AG09309 (cell line): ENCODE data around the gene SOX13.

Source experiments
- DNase-seq: peaks from one replicate; pipeline ENCODE4 v3.0.0-alpha.2; 2010; ENCODE audit warnings: low read depth
- H3K4me3 ChIP-seq: 2 replicates; pipeline ENCODE4 v1.5.1; 2011; ENCODE audit warnings: mild to moderate bottlenecking, low read depth, low read length, moderate library complexity; ENCODE audit not compliant: control insufficient read depth
- TF ChIP-seq, protein P1 (sequence below): IDR thresholded peaks from 2 replicates; pipeline ENCODE4 v1.5.1; 2011; ENCODE audit warnings: mild to moderate bottlenecking, low read depth, low read length, inconsistent platforms; ENCODE audit not compliant: insufficient read depth, control insufficient read depth; ENCODE audit errors: missing control alignments

The SOX13 gene

DNA sequence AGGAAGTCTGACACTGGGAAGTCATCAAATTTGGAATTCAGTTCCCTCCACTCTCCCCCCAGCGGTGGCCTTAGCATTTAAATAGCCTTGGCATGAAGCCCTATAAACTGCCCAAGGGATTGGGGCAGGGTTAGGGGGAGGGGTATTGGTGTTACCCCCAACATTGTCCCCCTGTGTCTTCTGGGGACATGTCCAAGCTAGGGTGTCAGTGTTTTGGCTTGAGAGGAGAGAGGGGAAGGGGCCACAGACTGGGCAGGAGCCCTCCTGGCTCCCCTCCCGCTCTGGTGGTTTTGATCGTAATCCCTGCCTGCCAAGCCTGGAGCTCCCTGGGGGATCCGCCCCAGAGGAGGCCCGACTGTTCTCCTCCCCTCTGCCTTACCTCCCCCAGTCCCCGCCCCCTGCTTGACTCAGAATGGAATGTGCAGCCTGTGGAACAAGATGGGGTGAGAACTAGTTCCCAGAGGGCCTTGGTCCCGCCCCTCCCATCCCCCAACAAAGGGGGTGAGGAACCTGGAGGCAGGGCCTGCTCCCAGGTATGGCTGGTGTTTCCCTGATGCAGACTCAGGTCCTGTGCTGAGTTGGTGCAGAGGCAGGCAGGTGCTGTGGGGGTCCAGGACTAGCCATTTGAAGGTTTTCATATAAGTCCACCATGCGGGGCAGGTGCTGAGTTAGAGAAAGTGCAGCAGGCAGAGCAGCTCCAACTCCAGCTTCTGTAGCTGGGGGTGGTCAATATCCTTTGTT lies 7.4 kb downstream of the SOX13 start:
- no peak for DNase-seq
- H3K4me3 ChIP-seq, result no peak overlapping the region
- TF ChIP-seq, protein P1, sequence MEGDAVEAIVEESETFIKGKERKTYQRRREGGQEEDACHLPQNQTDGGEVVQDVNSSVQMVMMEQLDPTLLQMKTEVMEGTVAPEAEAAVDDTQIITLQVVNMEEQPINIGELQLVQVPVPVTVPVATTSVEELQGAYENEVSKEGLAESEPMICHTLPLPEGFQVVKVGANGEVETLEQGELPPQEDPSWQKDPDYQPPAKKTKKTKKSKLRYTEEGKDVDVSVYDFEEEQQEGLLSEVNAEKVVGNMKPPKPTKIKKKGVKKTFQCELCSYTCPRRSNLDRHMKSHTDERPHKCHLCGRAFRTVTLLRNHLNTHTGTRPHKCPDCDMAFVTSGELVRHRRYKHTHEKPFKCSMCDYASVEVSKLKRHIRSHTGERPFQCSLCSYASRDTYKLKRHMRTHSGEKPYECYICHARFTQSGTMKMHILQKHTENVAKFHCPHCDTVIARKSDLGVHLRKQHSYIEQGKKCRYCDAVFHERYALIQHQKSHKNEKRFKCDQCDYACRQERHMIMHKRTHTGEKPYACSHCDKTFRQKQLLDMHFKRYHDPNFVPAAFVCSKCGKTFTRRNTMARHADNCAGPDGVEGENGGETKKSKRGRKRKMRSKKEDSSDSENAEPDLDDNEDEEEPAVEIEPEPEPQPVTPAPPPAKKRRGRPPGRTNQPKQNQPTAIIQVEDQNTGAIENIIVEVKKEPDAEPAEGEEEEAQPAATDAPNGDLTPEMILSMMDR, result no peak

DNA sequence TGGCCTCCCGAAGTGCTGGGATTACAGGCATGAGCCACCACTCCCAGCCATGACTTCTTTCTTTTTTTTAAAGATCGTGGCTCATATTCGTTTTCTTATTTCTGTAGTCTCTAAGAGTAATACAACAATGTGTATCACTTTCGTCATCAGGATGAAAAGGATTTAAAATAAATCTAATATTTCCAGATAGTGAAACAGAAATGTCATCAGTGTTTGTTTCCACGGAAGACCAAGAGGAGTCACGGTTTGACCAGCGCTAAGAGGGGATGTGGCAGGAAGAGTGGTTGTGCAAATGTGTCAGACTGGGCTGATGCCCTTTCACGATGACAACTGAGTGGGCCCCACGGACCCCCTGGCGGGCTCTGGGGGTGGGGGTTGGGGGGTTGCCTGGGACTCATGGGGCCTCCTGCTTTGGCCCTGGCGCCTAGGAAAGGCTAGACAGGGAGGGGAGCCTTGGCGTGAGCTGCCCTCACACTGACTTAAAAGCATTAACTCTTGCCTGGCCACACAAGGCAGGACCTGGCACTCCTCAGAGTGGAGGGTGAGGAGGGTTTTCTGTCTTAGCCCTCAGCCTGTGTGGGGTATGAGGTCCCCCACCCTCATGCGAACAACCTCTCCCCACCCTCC lies 8.4 kb downstream of the SOX13 start:
- no peak overlapping the region for H3K4me3 ChIP-seq
- TF ChIP-seq, protein P1, result no peak
- DNase-seq, result no peak

DNA sequence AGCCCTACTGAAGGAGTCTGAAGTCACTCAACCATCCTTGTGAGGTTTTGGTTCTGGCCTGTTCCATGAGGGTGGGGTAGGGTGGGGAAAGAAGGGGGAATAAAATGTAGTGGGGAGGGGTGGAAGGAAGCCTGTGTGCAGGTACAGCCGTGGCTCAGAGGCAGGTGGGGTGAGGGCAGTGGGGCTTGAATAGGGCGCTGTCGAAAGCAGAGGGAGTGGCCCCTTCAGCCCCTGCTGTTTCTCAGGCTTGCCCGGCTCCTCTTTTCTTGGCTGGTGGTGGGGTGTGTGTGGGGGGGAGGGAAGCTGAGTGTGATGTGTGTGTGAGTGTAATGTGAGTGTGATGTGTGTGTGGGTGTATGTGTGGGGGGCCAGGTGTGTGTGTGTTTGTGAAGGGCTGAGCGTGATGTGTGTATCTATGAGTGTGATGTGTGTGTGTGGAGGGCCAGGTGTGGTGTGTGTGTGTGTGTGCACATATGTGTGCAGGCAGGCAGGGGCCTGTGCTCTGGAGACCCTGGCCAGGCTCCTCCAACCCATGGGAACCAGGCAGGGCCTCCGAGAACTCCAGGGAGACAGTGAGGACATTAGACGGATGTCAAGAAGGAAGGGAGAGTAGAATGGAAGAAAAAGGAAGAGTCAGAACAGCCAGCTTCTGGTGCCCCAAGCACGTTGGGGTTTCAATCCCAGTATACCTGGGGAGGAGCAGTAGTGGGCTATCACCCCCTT lies 9.0 kb downstream of the SOX13 start:
- TF ChIP-seq, protein P1, result no peak
- DNase-seq, result no peak

DNA sequence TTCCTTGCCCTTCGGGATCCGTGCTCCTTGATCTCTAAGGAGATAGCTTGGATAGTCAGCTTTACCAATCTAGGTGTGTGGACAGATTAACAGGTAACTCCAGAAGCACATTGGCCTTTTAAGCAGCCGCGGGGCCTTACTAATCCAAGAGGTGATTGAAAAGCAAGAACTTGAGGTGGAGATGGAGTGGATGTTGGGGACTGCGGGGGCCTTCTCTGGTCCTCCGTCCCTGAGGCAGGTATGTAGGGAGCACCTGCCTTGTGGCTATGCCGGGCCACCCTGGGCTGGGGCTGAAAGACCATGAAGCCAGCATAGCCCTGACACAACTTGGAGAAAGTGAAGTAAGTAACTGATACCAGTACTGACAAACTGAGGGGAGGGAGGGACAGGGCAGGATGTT lies 10.6 kb downstream of the SOX13 start:
- TF ChIP-seq, protein P1, result no peak
- no peak overlapping the region for H3K4me3 ChIP-seq
- DNase-seq, result no peak

More for the DNA sequence above, 9.0 kb downstream of the SOX13 start:
- H3K4me3 ChIP-seq, result no peak overlapping the region

DNA sequence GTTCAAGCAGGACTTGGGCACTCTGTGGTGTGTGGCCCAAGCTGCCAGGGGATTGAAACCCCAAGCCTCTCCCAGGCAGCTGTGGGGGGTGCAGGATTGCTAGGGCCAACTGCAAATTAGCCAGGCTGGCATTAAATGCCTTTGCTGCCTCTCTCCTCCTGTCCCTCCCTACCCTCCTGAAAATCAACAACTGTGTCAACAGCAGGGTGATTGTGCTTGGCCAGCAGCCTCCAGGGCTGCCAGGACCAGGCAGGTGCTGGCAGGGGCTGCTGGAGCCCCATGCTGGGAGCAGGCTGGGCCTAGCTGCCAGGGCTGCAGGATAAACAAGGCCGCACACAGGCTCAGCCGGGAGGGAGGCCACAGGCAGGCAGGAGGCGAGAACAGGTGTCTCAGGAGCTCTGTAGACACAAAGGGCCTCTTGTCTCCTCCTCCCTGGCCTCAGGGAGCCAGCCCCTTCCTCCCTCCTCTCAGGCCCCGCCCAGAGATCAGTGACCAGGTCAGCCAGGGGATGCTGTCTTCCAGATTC lies 11.4 kb downstream of the SOX13 start:
- TF ChIP-seq, protein P1, result no peak
- DNase-seq, result no peak

DNA sequence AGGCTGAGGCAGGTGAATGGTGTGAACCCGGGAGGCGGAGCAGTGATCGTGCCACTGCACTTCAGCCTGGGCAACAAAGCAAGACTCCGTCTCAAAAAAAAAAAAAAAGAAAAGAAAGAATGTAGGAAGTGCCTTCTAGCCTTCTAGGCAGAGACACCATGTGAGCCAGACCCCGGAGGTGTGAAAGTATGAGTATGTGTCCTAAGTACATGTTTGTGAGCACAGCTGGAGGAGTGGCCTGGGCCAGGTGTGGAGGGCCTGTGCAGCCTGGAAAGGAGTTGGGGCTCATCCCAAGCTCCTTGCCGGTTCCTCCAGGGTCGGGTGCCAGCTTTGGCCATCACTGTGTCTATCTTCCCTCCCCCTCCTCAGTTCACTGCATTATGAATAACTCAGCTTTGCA lies 13.0 kb downstream of the SOX13 start:
- no peak overlapping the region for H3K4me3 ChIP-seq
- TF ChIP-seq, protein P1, result no peak
- no peak for DNase-seq

More for the DNA sequence above, 11.4 kb downstream of the SOX13 start:
- H3K4me3 ChIP-seq, result no peak overlapping the region
